Upper lobe of left lung (tissue), 6 donors: ENCODE data around the gene TBC1D14. TPM values are rescaled to one million over a fixed set of nuclear protein-coding genes. Genes with fewer than 3 reads are reported as not detected.

Experiments used
- ATAC-seq, 2 donors: fragments of 200-7000 bp; cut with Tn5 transposase; one replicate each; pipeline ENCODE4 v1.9.1; 2022; ENCODE audit warnings: mild to moderate bottlenecking in 2 of 2, moderate library complexity in 2 of 2; ENCODE audit not compliant: low FRiP score in 2 of 2
- DNase-seq, 2 donors: peaks; one replicate each; pipeline ENCODE4 v3.0.0-alpha.2; 2019 to 2020
- H3K27ac ChIP-seq, 4 donors: fragments of 200-600 bp; sonication (generic); one replicate each; pipeline ENCODE4 v1.5.1; 2016 to 2019
- H3K27me3 ChIP-seq, 4 donors: fragments of 200-600 bp; sonication (generic); one replicate each; pipeline ENCODE4 v1.5.1; 2017 to 2019
- H3K36me3 ChIP-seq, 4 donors: fragments of 200-600 bp; sonication (generic); one replicate each; pipeline ENCODE4 v1.5.1; 2016 to 2019
- H3K4me1 ChIP-seq, 4 donors: fragments of 200-600 bp; sonication (generic); one replicate each; pipeline ENCODE4 v1.5.1; 2018 to 2019
- H3K4me3 ChIP-seq, 4 donors: fragments of 200-600 bp; sonication (generic); one replicate each; pipeline ENCODE4 v1.5.1; 2017 to 2019; ENCODE audit warnings: mild to moderate bottlenecking in 2 of 4, moderate library complexity in 1 of 4
- H3K9me3 ChIP-seq, 4 donors: fragments of 200-600 bp; sonication (generic); one replicate each; pipeline ENCODE4 v1.5.1; 2018 to 2019
- CTCF ChIP-seq, 6 experiments: fragments of 450-650 bp in 4 of 6; fragments of 200-600 bp in 2 of 6; sonication (generic) in 2 of 6; IDR thresholded peaks; one replicate each; pipeline ENCODE4 v1.5.1; 2016 to 2019; ENCODE audit warnings: antibody characterized with exemption in 6 of 6
- EP300 ChIP-seq, 4 donors: sonication (generic); formaldehyde crosslinking; IDR thresholded peaks; one replicate each; pipeline ENCODE4 v1.5.1; 2017; ENCODE audit warnings: antibody characterized with exemption in 4 of 4, control low read depth in 2 of 4
- POLR2A ChIP-seq, 4 donors: fragments of 450-650 bp; IDR thresholded peaks; one replicate each; pipeline ENCODE4 v1.5.1; 2016 to 2017; ENCODE audit warnings: antibody characterized with exemption in 4 of 4, mild to moderate bottlenecking in 2 of 4
- POLR2AphosphoS5 ChIP-seq, 2 donors: sonication (generic); formaldehyde crosslinking; IDR thresholded peaks; one replicate each; pipeline ENCODE4 v1.5.1; 2017; ENCODE audit warnings: antibody characterized with exemption in 2 of 2
- WGBS, 2 donors: methylation state at CpG; one replicate each; pipeline ENCODE4 v1.1.5; 2017 to 2018; 5-methylcytosine and 5-hydroxymethylcytosine counted together
- total RNA-seq, 6 donors: library from RNA; depleted of rRNA in 4 of 6; stranded (reverse); fragments of >200 nt in 4 of 6; gene quantifications; one replicate each; pipeline versions ENCODE4 v1.1.0 to v1.2.1, GENCODE V29; 2016 to 2021
- donor health status: DM: no; HTN: no; CAD: no; lungs with moderate emphysema.
- donor health status: DM: no; HTN: yes; CAD: no; lungs with severe emphysema.

The TBC1D14 gene
- total RNA-seq, 6 donors from 2014 or later, result 47.7 to 61.8 (median 57.8) TPM

DNA sequence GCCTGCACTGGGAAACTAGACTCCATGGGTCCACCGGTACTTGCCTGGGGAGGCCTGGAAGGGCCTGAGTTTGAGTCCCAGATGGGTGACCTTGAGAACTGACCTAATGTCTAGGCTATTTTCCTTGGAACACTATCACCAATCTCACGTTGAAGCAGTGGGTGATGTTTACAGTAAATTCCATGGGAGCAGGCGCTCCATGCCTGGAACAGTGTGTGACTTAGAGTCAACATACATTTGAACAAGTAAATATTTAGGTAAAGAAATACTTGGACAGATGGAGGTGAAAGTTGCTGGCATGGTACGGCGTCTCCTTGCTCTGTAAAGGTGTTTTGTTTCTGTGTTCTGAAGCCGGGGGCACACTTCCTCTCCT lies 47.5 kb downstream of the TBC1D14 start:
- H3K36me3 ChIP-seq, result no peaks in the 10 kb centered on the region
- peaks cover 5 to 37% (median 27%) of the 10 kb centered on the region in 4 donors for H3K4me1 ChIP-seq
- ATAC-seq (no peak), DNase-seq (no peak)
- WGBS, 2 donors, result 64 to 75% methylated on average over 5 to 6 of the region's 6 CpGs
- TF ChIP-seq CTCF (IDR thresholded peaks at IDR 0.05) (no peak), EP300 (IDR thresholded peaks at IDR 0.05) (no peak), POLR2A (IDR thresholded peaks at IDR 0.05) (no peak), POLR2AphosphoS5 (IDR thresholded peaks at IDR 0.05) (no peak)
- no peaks in the 10 kb centered on the region for H3K9me3 ChIP-seq
- H3K4me3 ChIP-seq, result no peak overlapping the region
- H3K27me3 ChIP-seq, result no peaks in the 10 kb centered on the region
- peak overlapping the region in 1 of 4 donors; percentile 21 for H3K27ac ChIP-seq

DNA sequence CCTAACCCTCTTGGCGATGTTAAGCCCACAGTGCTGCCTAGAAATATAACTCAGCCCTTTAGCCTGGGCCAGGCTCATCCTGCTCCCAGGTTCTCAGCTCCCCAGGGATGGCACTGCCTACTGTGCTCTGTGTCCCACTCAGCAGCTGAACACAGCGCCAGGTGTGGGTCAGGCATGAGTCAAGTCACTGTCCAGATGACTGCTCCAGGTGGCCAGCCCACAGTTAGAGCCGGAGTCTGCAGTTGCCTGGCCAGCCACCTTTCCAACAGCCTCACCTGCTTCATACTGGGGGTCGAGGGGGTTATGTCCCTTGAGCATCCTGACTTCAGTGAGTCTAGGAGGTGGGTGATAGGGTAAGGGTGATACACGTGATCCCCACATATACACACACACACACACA lies 48.4 kb downstream of the TBC1D14 start:
- Histone ChIP-seq H3K27me3 (no peaks in the 10 kb centered on the region), H3K4me1 (peaks cover 5 to 37% (median 30%) of the 10 kb centered on the region in 4 donors), H3K36me3 (no peaks in the 10 kb centered on the region), H3K9me3 (no peaks in the 10 kb centered on the region), H3K4me3 (no peak overlapping the region), H3K27ac (no peak overlapping the region)
- DNase-seq (no peak), ATAC-seq (no peak)
- WGBS, 2 donors, result 94 to 98% methylated on average over 5 of the region's 5 CpGs
- no peak for TF ChIP-seq POLR2A (IDR thresholded peaks at IDR 0.05)
- no peak for TF ChIP-seq CTCF (IDR thresholded peaks at IDR 0.05)
- no peak for TF ChIP-seq POLR2AphosphoS5 (IDR thresholded peaks at IDR 0.05)
- TF ChIP-seq EP300 (IDR thresholded peaks at IDR 0.05), result no peak

DNA sequence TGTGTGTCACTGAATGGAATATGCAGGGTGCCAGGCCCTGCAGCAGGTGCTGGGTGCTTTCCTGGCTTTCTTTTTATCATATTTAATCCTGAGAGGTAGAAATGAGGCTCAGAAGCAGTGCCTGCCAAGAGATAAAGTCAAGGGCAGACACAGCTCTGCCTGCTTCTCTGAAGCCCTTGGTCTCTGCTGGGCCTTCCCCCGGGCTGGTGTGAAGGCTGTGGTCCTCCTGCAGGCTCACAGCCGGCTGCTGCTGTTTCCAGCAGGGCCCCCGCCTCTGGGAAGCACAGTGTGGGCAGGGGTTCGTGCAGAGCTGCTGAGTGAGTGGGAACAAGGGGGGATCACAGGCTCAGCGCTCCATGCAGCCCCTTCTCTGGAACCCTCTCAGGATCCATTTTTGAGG lies 49.6 kb downstream of the TBC1D14 start:
- H3K27me3 ChIP-seq, result no peaks in the 10 kb centered on the region
- peaks cover 0 to 40% (median 28%) of the 10 kb centered on the region in 4 donors for H3K4me1 ChIP-seq
- H3K9me3 ChIP-seq, result no peaks in the 10 kb centered on the region
- H3K36me3 ChIP-seq, result no peaks in the 10 kb centered on the region
- H3K27ac ChIP-seq, result no peak overlapping the region
- DNase-seq (peak in 1 of 2 donors; percentile 34), ATAC-seq (no peak)
- WGBS, 2 donors, result 80 to 85% methylated on average over 1 to 5 of the region's 5 CpGs
- H3K4me3 ChIP-seq, result no peak overlapping the region
- TF ChIP-seq POLR2AphosphoS5 (IDR thresholded peaks at IDR 0.05) (no peak), CTCF (IDR thresholded peaks at IDR 0.05) (no peak), POLR2A (IDR thresholded peaks at IDR 0.05) (no peak), EP300 (IDR thresholded peaks at IDR 0.05) (no peak)

- ATAC-seq, result no peak
- Histone ChIP-seq H3K36me3 (no peaks in the 10 kb centered on the region), H3K4me3 (no peak overlapping the region), H3K9me3 (no peaks in the 10 kb centered on the region), H3K27ac (no peak overlapping the region), H3K27me3 (no peaks in the 10 kb centered on the region), H3K4me1 (peaks cover 0 to 31% (median 28%) of the 10 kb centered on the region in 4 donors)
- WGBS, 2 donors, result 94 to 97% methylated on average over 4 of the region's 4 CpGs
- no peak for TF ChIP-seq POLR2AphosphoS5 (IDR thresholded peaks at IDR 0.05)
- no peak for TF ChIP-seq EP300 (IDR thresholded peaks at IDR 0.05)
- no peak for TF ChIP-seq POLR2A (IDR thresholded peaks at IDR 0.05)
- TF ChIP-seq CTCF (IDR thresholded peaks at IDR 0.05), result no peak
- no peak for DNase-seq
These were observed 50.5 kb downstream of the TBC1D14 start for GRCh38 chr4:6960154-6960553.

GRCh38 chr4:6960628-6961412 lies 51.2 kb downstream of the TBC1D14 start:
- H3K4me3 ChIP-seq, result no peak overlapping the region
- ATAC-seq, result no peak
- H3K27me3 ChIP-seq, result no peaks in the 10 kb centered on the region
- no peak for DNase-seq
- no peak overlapping the region for H3K27ac ChIP-seq
- peaks cover 0 to 29% (median 27%) of the 10 kb centered on the region in 4 donors for H3K4me1 ChIP-seq
- no peaks in the 10 kb centered on the region for H3K36me3 ChIP-seq
- WGBS, 2 donors, result 93% methylated on average over 18 to 20 of the region's 20 CpGs
- no peaks in the 10 kb centered on the region for H3K9me3 ChIP-seq
- TF ChIP-seq POLR2A (IDR thresholded peaks at IDR 0.05), result no peak
- no peak for TF ChIP-seq CTCF (IDR thresholded peaks at IDR 0.05)
- TF ChIP-seq POLR2AphosphoS5 (IDR thresholded peaks at IDR 0.05), result no peak
- no peak for TF ChIP-seq EP300 (IDR thresholded peaks at IDR 0.05)
